HG03103 (cell line): ENCODE data around the gene SPATA12.
"Not testable (repeated sequence)": the region's sequence is repeated elsewhere in the genome, so short reads cannot be mapped to it uniquely, and the experiment has no call there.

ENCODE experiments used
- ATAC-seq: cut with Tn5 transposase; IDR thresholded peaks from one replicate; pipeline ENCODE4 v1.9.1; 2021; ENCODE audit warnings: low read depth; ENCODE audit not compliant: unreplicated experiment

SPATA12 gene

GRCh38 chr3:57080171-57080570 is 19.7 kb downstream of the SPATA12 start:
- no peak for ATAC-seq

- no peak for ATAC-seq
Observed at GRCh38 chr3:57081173-57081572, 20.7 kb downstream of the SPATA12 start.

- no peak for ATAC-seq
Observed at GRCh38 chr3:57082481-57082880, 22.0 kb downstream of the SPATA12 start.

GRCh38 chr3:57083266-57083995 is 23.0 kb downstream of the SPATA12 start:
- not testable (repeated sequence) for ATAC-seq

- no peak for ATAC-seq
Observed at GRCh38 chr3:57085211-57085610, 24.7 kb downstream of the SPATA12 start.

- ATAC-seq, result no peak
Observed at GRCh38 chr3:57086201-57086600, 25.7 kb downstream of the SPATA12 start.

GRCh38 chr3:57087361-57088092 is 27.1 kb downstream of the SPATA12 start:
- no peak for ATAC-seq

- ATAC-seq, result no peak
Observed at GRCh38 chr3:57088503-57088902, 28.0 kb downstream of the SPATA12 start.

GRCh38 chr3:57089043-57089442 is 28.6 kb downstream of the SPATA12 start:
- no peak for ATAC-seq

GRCh38 chr3:57091521-57092273 is 31.2 kb downstream of the SPATA12 start:
- ATAC-seq, result no peak

GRCh38 chr3:57093489-57093888 is 33.0 kb downstream of the SPATA12 start:
- no peak for ATAC-seq

GRCh38 chr3:57093971-57094535 is 33.6 kb downstream of the SPATA12 start:
- ATAC-seq, result no peak

- no peak for ATAC-seq
Observed at GRCh38 chr3:57094575-57094974, 34.1 kb downstream of the SPATA12 start.

GRCh38 chr3:57095363-57095762 is 34.9 kb downstream of the SPATA12 start:
- ATAC-seq, result no peak

- no peak for ATAC-seq
Observed at GRCh38 chr3:57097536-57097935, 37.1 kb downstream of the SPATA12 start.

- no peak for ATAC-seq
Observed at GRCh38 chr3:57098418-57099310, 38.2 kb downstream of the SPATA12 start.

- ATAC-seq, result no peak
Observed at GRCh38 chr3:57100046-57100695, 39.7 kb downstream of the SPATA12 start.

- no peak for ATAC-seq
Observed at GRCh38 chr3:57105585-57105984, 45.1 kb downstream of the SPATA12 start.

- no peak for ATAC-seq
Observed at GRCh38 chr3:57108684-57109083, 48.2 kb downstream of the SPATA12 start.
